Vagina (tissue), 2 donors: ENCODE measurements around the gene AARSD1.

ENCODE experiments used
- CTCF ChIP-seq, 3 experiments: fragments of 450-650 bp in 2 of 3; fragments of 200-600 bp in 1 of 3; sonication (generic) in 1 of 3; IDR thresholded peaks; one replicate each; pipeline ENCODE4 v1.5.1; 2017 to 2019; ENCODE audit warnings: antibody characterized with exemption in 3 of 3, mild to moderate bottlenecking in 2 of 3, moderate library complexity in 2 of 3
- POLR2A ChIP-seq, 2 donors: fragments of 450-650 bp; IDR thresholded peaks; one replicate each; pipeline ENCODE4 v1.6.1; 2017; ENCODE audit warnings: antibody characterized with exemption in 2 of 2, mild to moderate bottlenecking in 2 of 2, moderate library complexity in 2 of 2
- POLR2AphosphoS5 ChIP-seq, 2 donors: sonication (generic); formaldehyde crosslinking; IDR thresholded peaks; one replicate each; pipeline ENCODE4 v1.9.0; 2017; ENCODE audit warnings: antibody characterized with exemption in 2 of 2, mild to moderate bottlenecking in 2 of 2, low read depth in 1 of 2; ENCODE audit not compliant: insufficient read depth in 1 of 2

GRCh38 chr17:42989141-42989540 lies 24.9 kb upstream of the AARSD1 start:
- TF ChIP-seq CTCF (IDR thresholded peaks at IDR 0.05) (no peak), POLR2A (IDR thresholded peaks at IDR 0.05) (no peak), POLR2AphosphoS5 (IDR thresholded peaks at IDR 0.05; ENCODE audit: insufficient read depth in 1 of 2, low read depth in 1 of 2) (no peak)
